A549 (cell line): Measurements from ENCODE around the gene RALGPS2. TPM values are rescaled to one million over a fixed set of nuclear protein-coding genes. Genes with fewer than 3 reads are reported as not detected.

ENCODE experiments used
- ATAC-seq, 2 experiments: fragments of 200-7000 bp in 1 of 2; fragments of >200 bp in 1 of 2; cut with Nextera tagmentation in 1 of 2; cut with Tn5 transposase in 1 of 2; 3 replicates each; pipeline versions ENCODE4 v1.8.0 to v1.9.1; 2018 to 2020; ENCODE audit warnings: mild to moderate bottlenecking in 1 of 2, moderate library complexity in 1 of 2
- CTCF ChIA-PET: fragments of 300-600 bp; sonication (Branson Sonifier 250); formaldehyde crosslinking; extraction: SDS; loops from one replicate; lab custom pipeline; 2021; ENCODE audit warnings: antibody characterized with exemption, inconsistent platforms; lab: Yijun Ruan, JAX
- POLR2A ChIA-PET: fragments of 350-600 bp; formaldehyde crosslinking; extraction: SDS; loops from one replicate; lab custom pipeline; 2021; ENCODE audit warnings: antibody characterized with exemption, inconsistent platforms; lab: Yijun Ruan, JAX
- DNase-seq, 2 experiments: peaks; one replicate each; pipeline versions ENCODE4 v3.0.0 to v3.0.0-alpha.2; 2011 to 2016; ENCODE audit warnings: low read depth in 1 of 2, low spot score in 1 of 2
- FAIRE-seq: peaks from 2 replicates; lab custom pipeline; 2011; peaks lifted over from hg19 to GRCh38; lab: Jason Lieb, UNC
- H3K27ac ChIP-seq, 2 experiments: fragments of >200 bp; sonication (Bioruptor Twin); formaldehyde crosslinking; 3 replicates each; pipeline ENCODE4 v1.5.1; 2016 to 2017
- H3K4me1 ChIP-seq: fragments of >200 bp; sonication (Bioruptor Twin); formaldehyde crosslinking; 3 replicates; pipeline ENCODE4 v1.6.1; 2016
- H3K4me2 ChIP-seq: fragments of >200 bp; sonication (Bioruptor Twin); formaldehyde crosslinking; 3 replicates; pipeline ENCODE4 v1.6.1; 2016
- H3K4me3 ChIP-seq: fragments of >200 bp; sonication (Bioruptor Twin); formaldehyde crosslinking; 3 replicates; pipeline ENCODE4 v1.5.1; 2016
- H3K9me3 ChIP-seq: fragments of >200 bp; sonication (Bioruptor Twin); formaldehyde crosslinking; 3 replicates; pipeline ENCODE4 v1.6.1; 2016
- ATOH8 ChIP-seq: fragments of 250-450 bp; sonication (Bioruptor Pico); IDR thresholded peaks from 2 replicates; pipeline ENCODE4 v1.5.0; 2020; ENCODE audit warnings: low read depth, mild to moderate bottlenecking, moderate library complexity
- BCL3 ChIP-seq: fragments of >200 bp; sonication (Bioruptor Twin); formaldehyde crosslinking; IDR thresholded peaks from 3 replicates; pipeline ENCODE4 v1.6.1; 2016
- CBX2 ChIP-seq: fragments of 200-600 bp; sonication (generic); IDR thresholded peaks from 2 replicates; pipeline ENCODE4 v1.6.1; 2016; ENCODE audit warnings: low read depth, mild to moderate bottlenecking, borderline replicate concordance
- CEBPB ChIP-seq, 2 experiments: fragments of >200 bp in 1 of 2; sonication (Bioruptor Twin) in 1 of 2; formaldehyde crosslinking in 1 of 2; IDR thresholded peaks; 2 replicates each; pipeline ENCODE4 v1.6.1; 2012 to 2016
- HEYL ChIP-seq: fragments of 250-450 bp; sonication (Bioruptor Pico); IDR thresholded peaks from 2 replicates; pipeline ENCODE4 v1.8.0; 2021; ENCODE audit warnings: mild to moderate bottlenecking, moderate library complexity
- HOXB5 ChIP-seq: fragments of 250-450 bp; sonication (Bioruptor Pico); IDR thresholded peaks from 2 replicates; pipeline ENCODE4 v1.5.0; 2020; ENCODE audit warnings: mild to moderate bottlenecking, moderate library complexity
- JUNB ChIP-seq: fragments of >200 bp; sonication (Bioruptor Twin); formaldehyde crosslinking; IDR thresholded peaks from 2 replicates; pipeline ENCODE4 v1.6.1; 2016
- MAFK ChIP-seq: fragments of 450-650 bp; IDR thresholded peaks from 2 replicates; pipeline ENCODE4 v1.6.1; 2014; ENCODE audit not compliant: partially characterized antibody
- MAZ ChIP-seq: fragments of 150-350 bp; IDR thresholded peaks from 2 replicates; pipeline ENCODE4 v1.6.1; 2014; ENCODE audit warnings: antibody characterized with exemption, low read depth, low read length, borderline replicate concordance
- RFX5 ChIP-seq: fragments of 450-650 bp; IDR thresholded peaks from 2 replicates; pipeline ENCODE4 v1.7.1; 2014; ENCODE audit warnings: antibody characterized with exemption, mild to moderate bottlenecking, moderate library complexity
- TFCP2L1 ChIP-seq: fragments of 250-450 bp; sonication (Bioruptor Pico); IDR thresholded peaks from 2 replicates; pipeline ENCODE4 v1.5.0; 2021; ENCODE audit warnings: mild to moderate bottlenecking
- TP53 ChIP-seq: fragments of 250-450 bp; sonication (Bioruptor Pico); IDR thresholded peaks from 2 replicates; pipeline ENCODE4 v1.5.0; 2021; ENCODE audit warnings: mild to moderate bottlenecking, moderate library complexity
- WGBS: methylation state at CpG from one replicate; pipeline ENCODE4 v1.1.6; 2017; ENCODE audit errors: missing lambda C conversion rate; 5-methylcytosine and 5-hydroxymethylcytosine counted together
- polyA plus RNA-seq, 4 experiments: library from polyadenylated mRNA; depleted of rRNA in 3 of 4; stranded (reverse); fragments of >200 nt; fragmentation: RNase III in 1 of 4; extraction: RNeasy Plus Mini Kit Qiagen cat#74134 plus additional on column Dnase treatment in 1 of 4; gene quantifications; 2 replicates in 3 of 4; 3 replicates in 1 of 4; pipeline ENCODE4 v1.2.3, GENCODE V29; 2011 to 2017
- TF ChIP-seq, protein P1 (sequence below): fragments of 250-450 bp; sonication (Bioruptor Pico); IDR thresholded peaks from 2 replicates; pipeline ENCODE4 v1.5.0; 2021; ENCODE audit warnings: mild to moderate bottlenecking, moderate library complexity, borderline replicate concordance
- TF ChIP-seq, protein P2 (sequence below): fragments of >200 bp; sonication (Bioruptor Twin); formaldehyde crosslinking; IDR thresholded peaks from 3 replicates; pipeline ENCODE4 v1.5.1; 2016

The RALGPS2 gene
- polyA plus RNA-seq, 2 of the 4 experiments (the other 2 are of a cell fraction), result 11.8 to 18.6 TPM

DNA sequence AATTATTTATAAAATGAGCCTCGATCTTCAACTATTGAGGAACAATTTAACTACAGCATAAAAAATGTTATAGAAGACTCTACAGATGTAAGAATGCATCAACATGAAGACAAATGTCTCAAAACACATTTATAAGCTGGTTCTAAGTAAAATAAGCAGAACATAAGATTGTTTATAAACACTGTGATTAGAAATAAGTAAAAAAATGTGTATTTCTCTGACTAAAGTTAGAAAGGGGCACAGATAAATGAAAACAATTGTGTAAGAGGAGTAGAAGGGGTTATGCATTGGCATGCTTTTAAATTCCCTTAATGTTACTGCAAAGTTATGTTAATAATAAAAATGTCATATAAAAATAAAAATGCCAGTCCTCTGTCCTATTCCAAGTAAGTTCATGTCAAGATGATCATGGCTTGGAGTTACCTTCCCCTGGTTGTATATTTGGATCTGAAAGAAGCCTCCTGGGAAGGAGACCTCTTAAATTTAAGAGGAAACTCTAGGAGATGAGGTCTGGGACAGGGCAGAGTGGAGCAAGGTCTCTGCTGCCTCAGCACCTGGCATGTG is 230.4 kb downstream of the RALGPS2 start:
- ChIA-PET POLR2A (no interaction called here), CTCF (no interaction called here)
- no peaks in the 10 kb centered on the region for H3K4me1 ChIP-seq
- H3K4me2 ChIP-seq, result no peak overlapping the region
- H3K9me3 ChIP-seq, result no peaks in the 10 kb centered on the region
- 14% methylated on average over 1 of the region's 1 CpG for WGBS
- no peak for FAIRE-seq
- no peak overlapping the region for H3K27ac ChIP-seq
- ATAC-seq, result no peak
- H3K4me3 ChIP-seq, result no peak overlapping the region
- TF ChIP-seq HOXB5 (CRISPR knock-in tag) (no peak), MAZ (no peak), HEYL (CRISPR knock-in tag) (no peak), MAFK (no peak), RFX5 (no peak), CBX2 (no peak), ATOH8 (CRISPR knock-in tag) (no peak), CEBPB (IDR thresholded peaks at IDR 0.05) (no peak), TFCP2L1 (CRISPR knock-in tag) (no peak)
- TF ChIP-seq, protein P1, sequence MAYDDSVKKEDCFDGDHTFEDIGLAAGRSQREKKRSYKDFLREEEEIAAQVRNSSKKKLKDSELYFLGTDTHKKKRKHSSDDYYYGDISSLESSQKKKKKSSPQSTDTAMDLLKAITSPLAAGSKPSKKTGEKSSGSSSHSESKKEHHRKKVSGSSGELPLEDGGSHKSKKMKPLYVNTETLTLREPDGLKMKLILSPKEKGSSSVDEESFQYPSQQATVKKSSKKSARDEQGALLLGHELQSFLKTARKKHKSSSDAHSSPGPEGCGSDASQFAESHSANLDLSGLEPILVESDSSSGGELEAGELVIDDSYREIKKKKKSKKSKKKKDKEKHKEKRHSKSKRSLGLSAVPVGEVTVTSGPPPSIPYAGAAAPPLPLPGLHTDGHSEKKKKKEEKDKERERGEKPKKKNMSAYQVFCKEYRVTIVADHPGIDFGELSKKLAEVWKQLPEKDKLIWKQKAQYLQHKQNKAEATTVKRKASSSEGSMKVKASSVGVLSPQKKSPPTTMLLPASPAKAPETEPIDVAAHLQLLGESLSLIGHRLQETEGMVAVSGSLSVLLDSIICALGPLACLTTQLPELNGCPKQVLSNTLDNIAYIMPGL (CRISPR knock-in tag), result no peak
- TF ChIP-seq, protein P2, sequence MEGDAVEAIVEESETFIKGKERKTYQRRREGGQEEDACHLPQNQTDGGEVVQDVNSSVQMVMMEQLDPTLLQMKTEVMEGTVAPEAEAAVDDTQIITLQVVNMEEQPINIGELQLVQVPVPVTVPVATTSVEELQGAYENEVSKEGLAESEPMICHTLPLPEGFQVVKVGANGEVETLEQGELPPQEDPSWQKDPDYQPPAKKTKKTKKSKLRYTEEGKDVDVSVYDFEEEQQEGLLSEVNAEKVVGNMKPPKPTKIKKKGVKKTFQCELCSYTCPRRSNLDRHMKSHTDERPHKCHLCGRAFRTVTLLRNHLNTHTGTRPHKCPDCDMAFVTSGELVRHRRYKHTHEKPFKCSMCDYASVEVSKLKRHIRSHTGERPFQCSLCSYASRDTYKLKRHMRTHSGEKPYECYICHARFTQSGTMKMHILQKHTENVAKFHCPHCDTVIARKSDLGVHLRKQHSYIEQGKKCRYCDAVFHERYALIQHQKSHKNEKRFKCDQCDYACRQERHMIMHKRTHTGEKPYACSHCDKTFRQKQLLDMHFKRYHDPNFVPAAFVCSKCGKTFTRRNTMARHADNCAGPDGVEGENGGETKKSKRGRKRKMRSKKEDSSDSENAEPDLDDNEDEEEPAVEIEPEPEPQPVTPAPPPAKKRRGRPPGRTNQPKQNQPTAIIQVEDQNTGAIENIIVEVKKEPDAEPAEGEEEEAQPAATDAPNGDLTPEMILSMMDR, result no peak
- no peak for DNase-seq

GRCh38 chr1:178958491-178958890 is 233.4 kb downstream of the RALGPS2 start:
- Histone ChIP-seq H3K4me1 (no peaks in the 10 kb centered on the region), H3K4me3 (no peak overlapping the region), H3K27ac (no peak overlapping the region), H3K4me2 (no peak overlapping the region), H3K9me3 (no peaks in the 10 kb centered on the region)
- FAIRE-seq (no peak), DNase-seq (no peak), ATAC-seq (peak in 1 of 2 experiments; percentile 30; a peak in 1 of 6 replicates)
- 67% methylated on average over 9 of the region's 9 CpGs for WGBS
- TF ChIP-seq TP53 (CRISPR knock-in tag) (no peak), CBX2 (no peak), BCL3 (no peak), JUNB (no peak)
- ChIA-PET CTCF (interaction anchor here (0.6 kb wide), 1 partner anchor 544 kb away, joined by 4 read pairs; no protein-coding TSS in a partner anchor), POLR2A (no interaction called here)
